GOT3 (cell line): Measurements from ENCODE around the gene CTNNA3.

ENCODE experiments used
- DNase-seq: peaks from one replicate; lab custom pipeline; 2025; ENCODE audit warnings: mixed read lengths; lab: John Stamatoyannopoulos, UW

CTNNA3 gene

GRCh38 chr10:66218289-66218688, 1477.7 kb downstream of the CTNNA3 start:
- no peak for DNase-seq

GRCh38 chr10:66215920-66216319, 1480.1 kb downstream of the CTNNA3 start:
- no peak for DNase-seq

GRCh38 chr10:66214721-66215404, 1481.1 kb downstream of the CTNNA3 start:
- DNase-seq = no peak

GRCh38 chr10:66209025-66209424, 1487.0 kb downstream of the CTNNA3 start:
- no peak for DNase-seq

GRCh38 chr10:66204838-66205237, 1491.2 kb downstream of the CTNNA3 start:
- DNase-seq = no peak

GRCh38 chr10:66202101-66202500, 1493.9 kb downstream of the CTNNA3 start:
- no peak for DNase-seq

- DNase-seq = no peak
Measured at GRCh38 chr10:66192162-66192831, 1503.7 kb downstream of the CTNNA3 start.

- no peak for DNase-seq
Measured at GRCh38 chr10:66190413-66190812, 1505.6 kb downstream of the CTNNA3 start.

GRCh38 chr10:66189271-66189670, 1506.7 kb downstream of the CTNNA3 start:
- DNase-seq = no peak

GRCh38 chr10:66187053-66187733, 1508.8 kb downstream of the CTNNA3 start:
- DNase-seq = no peak

- no peak for DNase-seq
Measured at GRCh38 chr10:66183028-66183427, 1513.0 kb downstream of the CTNNA3 start.

GRCh38 chr10:66180581-66181318, 1515.2 kb downstream of the CTNNA3 start:
- no peak for DNase-seq

- DNase-seq = no peak
Measured at GRCh38 chr10:66180021-66180420, 1516.0 kb downstream of the CTNNA3 start.

- no peak for DNase-seq
Measured at GRCh38 chr10:66176772-66177171, 1519.2 kb downstream of the CTNNA3 start.

GRCh38 chr10:66167816-66168215, 1528.2 kb downstream of the CTNNA3 start:
- DNase-seq = no peak

- DNase-seq = no peak
Measured at GRCh38 chr10:66162560-66163143, 1533.3 kb downstream of the CTNNA3 start.

GRCh38 chr10:66151346-66151745, 1544.6 kb downstream of the CTNNA3 start:
- no peak for DNase-seq

GRCh38 chr10:66148312-66148711, 1547.7 kb downstream of the CTNNA3 start:
- DNase-seq = no peak

GRCh38 chr10:66144016-66144415, 1552.0 kb downstream of the CTNNA3 start:
- no peak for DNase-seq

GRCh38 chr10:66102756-66103155, 1593.2 kb downstream of the CTNNA3 start:
- no peak for DNase-seq

- no peak for DNase-seq
Measured at GRCh38 chr10:66098595-66099480, 1597.2 kb downstream of the CTNNA3 start.
